Measurements from ENCODE around the gene IQGAP2. TPM values are rescaled to one million over a fixed set of nuclear protein-coding genes. Genes with fewer than 3 reads are reported as not detected.

IQGAP2 gene
- total and polyA plus RNA-seq, 9 of the 15 experiments (the other 6 are each of a cell fraction or from before 2014, with no cell fraction given) = 8.7 to 23.2 (median 17.4) TPM

DNA sequence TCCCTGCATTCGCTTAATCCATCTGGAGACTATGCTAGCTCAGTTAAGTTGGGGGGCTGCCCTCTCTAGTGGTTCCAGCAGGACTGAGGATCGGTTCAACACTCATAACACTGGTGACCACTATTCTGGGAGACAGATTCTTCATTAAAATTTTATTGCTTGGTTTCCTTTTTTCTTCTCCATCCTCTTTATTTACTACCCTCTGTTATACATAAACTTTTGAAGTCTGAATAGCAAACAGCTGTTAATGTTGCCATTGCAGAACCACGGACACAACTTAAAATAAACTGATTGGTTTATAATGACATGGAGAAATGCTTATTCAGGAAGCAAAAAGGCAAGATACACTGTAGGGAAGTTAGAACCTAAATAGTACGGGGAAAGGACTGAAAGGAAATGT, 22.1 kb downstream of the IQGAP2 start:
- intact Hi-C loops (cut with micrococcal nuclease) = no loop called here
- POLR2A ChIA-PET = no interaction called here
- 39% methylated on average over 4 of the region's 4 CpGs for WGBS (ENCODE audit: insufficient coverage, low coverage, missing lambda C conversion rate)
- BruUV-seq (replicated peaks) = no TSS peak
- ATAC-seq = no peak
- Histone ChIP-seq H3K4me3 (no peak overlapping the region), H3K27ac (ENCODE audit: extremely low read depth, low read depth, low read length) (no peak overlapping the region), H2AFZ (ENCODE audit: low read depth, low read length) (no peak overlapping the region), H3K9me1 (ENCODE audit: control insufficient read depth, insufficient read depth, low read length) (no peaks in the 10 kb centered on the region), H3K36me3 (ENCODE audit: control insufficient read depth, insufficient read depth, low read length) (no peaks in the 10 kb centered on the region), H3K27me3 (ENCODE audit: control insufficient read depth in 2 of 2, insufficient read depth in 2 of 2, low read length in 2 of 2) (no peaks in the 10 kb centered on the region; a peak in 1 of 5 replicates), H3K79me2 (ENCODE audit: control insufficient read depth, insufficient read depth, low read length) (no peaks in the 10 kb centered on the region), H3K9me3 (replicated peaks; ENCODE audit: control insufficient read depth, insufficient read depth, low read depth, low read length) (no peaks in the 10 kb centered on the region), H3K4me2 (ENCODE audit: insufficient read depth, low read length) (no peak overlapping the region), H3K9ac (ENCODE audit: insufficient read depth in 1 of 2, low read depth in 2 of 2, low read length in 2 of 2) (no peak overlapping the region), H3K4me1 (replicated peaks in 1 of 2; ENCODE audit: control insufficient read depth in 2 of 2, insufficient read depth in 2 of 2, low read length in 2 of 2) (no peaks in the 10 kb centered on the region; a peak in 1 of 5 replicates), H4K20me1 (replicated peaks; ENCODE audit: control insufficient read depth, insufficient read depth, low read length) (no peaks in the 10 kb centered on the region)
- no peak for FAIRE-seq
- CTCF ChIA-PET (ENCODE audit: low intra/inter-chr PET ratio) = no interaction called here
- in situ Hi-C loops (cut with MboI) = no loop called here
- no peak for DNase-seq (ENCODE audit: extremely low read depth in 1 of 4, low spot score in 3 of 4)
- no peak for TF ChIP-seq TAF1 (IDR thresholded peaks at IDR 0.05; ENCODE audit: control insufficient read depth, extremely low read depth, insufficient read depth, low read length, severe bottlenecking)
- no peak for TF ChIP-seq E2F6 (IDR thresholded peaks at IDR 0.05; ENCODE audit: borderline replicate concordance in 1 of 2, extremely low read depth in 1 of 2, insufficient read depth in 1 of 2, insufficient read length in 1 of 2, low read depth in 1 of 2, low read length in 1 of 2, poor library complexity in 1 of 2, severe bottlenecking in 1 of 2)
- no peak for TF ChIP-seq HSF4 (CRISPR knock-in tag; IDR thresholded peaks at IDR 0.05; ENCODE audit: borderline replicate concordance)
- no peak for TF ChIP-seq SMARCC2 (IDR thresholded peaks at IDR 0.05; ENCODE audit: low read depth)
- no peak for TF ChIP-seq PHB (CRISPR knock-in tag; IDR thresholded peaks at IDR 0.05)
- TF ChIP-seq PTBP1 (IDR thresholded peaks at IDR 0.05; ENCODE audit: low read depth, low read length) = no peak
- no peak for TF ChIP-seq PHB2 (IDR thresholded peaks at IDR 0.05; ENCODE audit: low read depth)
- no peak for TF ChIP-seq ILF3 (IDR thresholded peaks at IDR 0.05; ENCODE audit: borderline replicate concordance)
